Endothelial cell of umbilical vein (primary cell): ENCODE results near the gene MAPKBP1. TPM values are rescaled to one million over a fixed set of nuclear protein-coding genes. Genes with fewer than 3 reads are reported as not detected.

ENCODE experiments used
- BruUV-seq: library from RNA; stranded (reverse); fragments of 400-500 nt; replicated peaks from 2 replicates; lab custom pipeline; 2021; lab: Mats Ljungman, UMichigan
- CTCF ChIA-PET: fragments of 300-600, 350-600 bp; sonication (Branson Sonifier 250); formaldehyde crosslinking; loops from one replicate; lab custom pipeline; 2021; ENCODE audit warnings: antibody characterized with exemption, inconsistent platforms; lab: Charles Lee
- POLR2A ChIA-PET: fragments of 300-600, 350-600 bp; sonication (Branson Sonifier 250); formaldehyde crosslinking; loops from one replicate; lab custom pipeline; 2021; ENCODE audit warnings: antibody characterized with exemption, inconsistent platforms; lab: Charles Lee
- DNase-seq: peaks from one replicate; pipeline ENCODE4 v3.0.0-alpha.2; 2011; ENCODE audit warnings: low read depth, low spot score
- FAIRE-seq: peaks from 2 replicates; lab custom pipeline; 2011; peaks lifted over from hg19 to GRCh38; lab: Jason Lieb, UNC
- H2AFZ ChIP-seq: 2 replicates; pipeline ENCODE4 v1.6.0; 2012; ENCODE audit warnings: low read depth, low read length, control low read depth, inconsistent platforms
- H3K27ac ChIP-seq: 2 replicates; pipeline ENCODE4 v1.5.1; 2011; ENCODE audit warnings: low read depth, mild to moderate bottlenecking, control low read depth, low read length, moderate library complexity; ENCODE audit not compliant: insufficient read depth
- H3K27me3 ChIP-seq, 2 experiments: 2 replicates each; pipeline versions ENCODE4 v1.6.0 to v1.6.1; 2011; ENCODE audit warnings: low read length in 2 of 2, mixed read lengths in 1 of 2; ENCODE audit not compliant: control insufficient read depth in 2 of 2, insufficient read depth in 2 of 2
- H3K36me3 ChIP-seq, 2 experiments: 2 replicates in 1 of 2; 3 replicates in 1 of 2; pipeline ENCODE4 v1.5.1; 2011; ENCODE audit warnings: low read length in 2 of 2, mild to moderate bottlenecking in 1 of 2, moderate library complexity in 1 of 2; ENCODE audit not compliant: control insufficient read depth in 2 of 2, insufficient read depth in 2 of 2; ENCODE audit errors: extremely low read depth in 1 of 2
- H3K4me1 ChIP-seq: 3 replicates; pipeline ENCODE4 v1.5.1; 2011; ENCODE audit warnings: mild to moderate bottlenecking, low read length; ENCODE audit not compliant: control insufficient read depth, insufficient read depth; ENCODE audit errors: extremely low read depth
- H3K4me2 ChIP-seq: 2 replicates; pipeline ENCODE4 v1.6.1; 2011; ENCODE audit warnings: low read length, control low read depth, mixed read lengths; ENCODE audit not compliant: insufficient read depth
- H3K4me3 ChIP-seq, 3 experiments: fragments of 200-600 bp in 1 of 3; sonication (generic), shearing (Covaris generic) in 1 of 3; replicated peaks in 1 of 3; 2 replicates each; pipeline ENCODE4 v1.5.1; 2011 to 2016; ENCODE audit warnings: control low read depth in 3 of 3, low read length in 3 of 3, mild to moderate bottlenecking in 2 of 3, inconsistent platforms in 1 of 3, low read depth in 1 of 3, moderate library complexity in 1 of 3; ENCODE audit not compliant: insufficient read depth in 1 of 3
- H3K79me2 ChIP-seq: 2 replicates; pipeline ENCODE4 v1.6.0; 2012; ENCODE audit warnings: low read length, inconsistent platforms; ENCODE audit not compliant: control insufficient read depth, insufficient read depth
- H3K9ac ChIP-seq: replicated peaks from 2 replicates; pipeline ENCODE3; 2011; ENCODE audit warnings: low read length, control low read depth; ENCODE audit not compliant: insufficient read depth; ENCODE audit errors: extremely low read depth
- H3K9me1 ChIP-seq: replicated peaks from 3 replicates; pipeline ENCODE4 v1.6.0; 2011; ENCODE audit warnings: mild to moderate bottlenecking, low read length; ENCODE audit not compliant: control insufficient read depth, insufficient read depth; ENCODE audit errors: extremely low read depth
- H3K9me3 ChIP-seq: replicated peaks from 2 replicates; pipeline ENCODE4 v1.5.1; 2012; ENCODE audit warnings: low read length, inconsistent platforms; ENCODE audit not compliant: control insufficient read depth, insufficient read depth
- H4K20me1 ChIP-seq: replicated peaks from 2 replicates; pipeline ENCODE3; 2011; ENCODE audit warnings: mild to moderate bottlenecking, low read length; ENCODE audit not compliant: control insufficient read depth, insufficient read depth; ENCODE audit errors: extremely low read depth
- CTCF ChIP-seq, 2 donors: IDR thresholded peaks; 1 replicate in 1 of 2; 2 replicates in 1 of 2; pipeline ENCODE4 v1.5.1; 2011; ENCODE audit warnings: low read length in 2 of 2, mild to moderate bottlenecking in 2 of 2, moderate library complexity in 2 of 2, control low read depth in 1 of 2, inconsistent platforms in 1 of 2, low read depth in 1 of 2; ENCODE audit not compliant: insufficient read depth in 1 of 2; ENCODE audit errors: extremely low read depth in 1 of 2
- EZH2 ChIP-seq: IDR thresholded peaks from 2 replicates; pipeline ENCODE4 v1.6.1; 2012; ENCODE audit warnings: borderline replicate concordance, low read depth, mild to moderate bottlenecking, moderate library complexity, low read length, inconsistent platforms; ENCODE audit not compliant: severe bottlenecking
- FOS ChIP-seq: IDR thresholded peaks from 2 replicates; pipeline ENCODE4 v1.6.1; 2011; ENCODE audit warnings: mild to moderate bottlenecking, low read length, moderate library complexity, borderline replicate concordance; ENCODE audit not compliant: insufficient read depth
- GATA2 ChIP-seq: IDR thresholded peaks from 2 replicates; pipeline ENCODE4 v1.7.0; 2011; ENCODE audit warnings: low read depth, mild to moderate bottlenecking, moderate library complexity, mixed read lengths, low read length; ENCODE audit not compliant: insufficient read length, insufficient read depth
- JUN ChIP-seq: IDR thresholded peaks from 2 replicates; pipeline ENCODE4 v1.6.1; 2011; ENCODE audit warnings: borderline replicate concordance, low read depth; ENCODE audit not compliant: insufficient read length, insufficient read depth
- MAX ChIP-seq: IDR thresholded peaks from 2 replicates; pipeline ENCODE4 v1.6.1; 2011; ENCODE audit not compliant: insufficient read depth, insufficient read length
- MYC ChIP-seq: IDR thresholded peaks from one replicate; pipeline ENCODE4 v1.6.1; 2011; ENCODE audit warnings: mild to moderate bottlenecking, low read depth, low read length
- POLR2A ChIP-seq: IDR thresholded peaks from 2 replicates; pipeline ENCODE4 v1.6.1; 2012; ENCODE audit warnings: low read depth, mild to moderate bottlenecking, control low read depth, low read length
- POLR2AphosphoS5 ChIP-seq: IDR thresholded peaks from 2 replicates; pipeline ENCODE4 v1.6.1; 2012; ENCODE audit warnings: low read depth, mild to moderate bottlenecking, control low read depth, low read length, moderate library complexity; ENCODE audit not compliant: insufficient read depth
- dilution Hi-C: fragments of 300-500 bp; cut with MboI; formaldehyde crosslinking; loops from one replicate; pipeline ENCODE4 v1.15.0; 2019; ENCODE audit warnings: low sequenced_read_pairs; ENCODE audit not compliant: extremely low pct_ligation_motif_present
- intact Hi-C: fragments of 100-400 bp; cut with micrococcal nuclease; formaldehyde crosslinking; loops from one replicate; pipeline ENCODE4 v1.10.0; 2022
- polyA plus RNA-seq, 4 experiments: library from polyadenylated mRNA; depleted of rRNA in 3 of 4; stranded (reverse) in 3 of 4; unstranded in 1 of 4; fragments of >200 nt; gene quantifications; 2 replicates each; pipeline versions ENCODE4 v1.2.1 to v1.2.3, GENCODE V29; 2011 to 2012; ENCODE audit warnings: missing spikeins in 1 of 4
- total RNA-seq: library from RNA; stranded (reverse); gene quantifications from 2 replicates; pipeline ENCODE4 v1.2.3, GENCODE V29; 2021

MAPKBP1 gene
- total and polyA plus RNA-seq, 2 donors (not counting 3 experiments of a cell fraction or from before 2014, with no cell fraction given): 12.3 to 55.8 TPM

- CTCF ChIA-PET: interaction anchor here (3.2 kb wide), 1 partner anchor 13 kb away, joined by 12 read pairs; no protein-coding TSS in a partner anchor
- no peaks in the 10 kb centered on the region for H4K20me1 ChIP-seq
- intact Hi-C loops (no loop called here), dilution Hi-C loops (no loop called here)
- H3K4me2 ChIP-seq: no peak overlapping the region
- H2AFZ ChIP-seq: no peak overlapping the region
- no peak overlapping the region for H3K27ac ChIP-seq
- no peaks in the 10 kb centered on the region for H3K79me2 ChIP-seq
- no peak overlapping the region for H3K4me3 ChIP-seq
- no peaks in the 10 kb centered on the region for H3K27me3 ChIP-seq
- DNase-seq: no peak
- POLR2A ChIA-PET: no interaction called here
- H3K9me1 ChIP-seq: no peaks in the 10 kb centered on the region
- H3K9me3 ChIP-seq: no peaks in the 10 kb centered on the region
- FAIRE-seq: no peak
- peaks cover 7 to 48% of the 10 kb centered on the region in 2 experiments for H3K36me3 ChIP-seq
- no TSS peak for BruUV-seq
- TF ChIP-seq POLR2A (no peak), POLR2AphosphoS5 (no peak), CTCF (IDR thresholded peaks at IDR 0.05; ENCODE audit: extremely low read depth in 1 of 2, insufficient read depth in 1 of 2, low read depth in 1 of 2, low read length in 2 of 2) (no peak), GATA2 (no peak), FOS (no peak), JUN (no peak), EZH2 (no peak), MAX (no peak), MYC (no peak)
- no peak overlapping the region for H3K9ac ChIP-seq
- H3K4me1 ChIP-seq: no peaks in the 10 kb centered on the region
Observed at GRCh38 chr15:41851167-41851523, 76.9 kb downstream of the MAPKBP1 start.
